A673 (cell line): ENCODE measurements around the gene KRT31.

ENCODE experiments used
- CTCF ChIP-seq: fragments of 300-800, 200-600 bp; sonication (generic); conservative IDR thresholded peaks from 2 replicates; pipeline ENCODE4 v1.5.1; 2017; ENCODE audit warnings: low read depth, mild to moderate bottlenecking, antibody characterized with exemption, low read length, moderate library complexity, mixed read lengths
- EZH2 ChIP-seq: fragments of 200-600 bp; sonication (generic); IDR thresholded peaks from 2 replicates; pipeline ENCODE4 v1.6.1; 2017; ENCODE audit warnings: borderline replicate concordance, low read depth, mild to moderate bottlenecking, mixed read lengths, antibody characterized with exemption, low read length; ENCODE audit not compliant: poor library complexity, severe bottlenecking

- TF ChIP-seq EZH2 (no peak), CTCF (no peak)
Measured at GRCh38 chr17:41396340-41396739, 1.1 kb downstream of the KRT31 start.
